Dendritic cell treated with granulocyte-macrophage colony-stimulating factor and Interleukin-4, amounts not matched to agents 40 ng/mL and 50 ng/mL, for 4 days (primary cell): ENCODE results near the gene RNF182.
A peak's percentile ranks its signal among the peaks of the same experiment; 100 is the strongest.
"Not testable (repeated sequence)": the region's sequence is repeated elsewhere in the genome, so short reads cannot be mapped to it uniquely, and the experiment has no call there.

Source experiments
- H3K27ac Mint-ChIP-seq: one replicate; pipeline ENCODE4 v1.8.0; 2022; ENCODE audit warnings: mild to moderate bottlenecking, mixed read lengths
- H3K27me3 Mint-ChIP-seq: one replicate; pipeline ENCODE4 v1.8.0; 2022; ENCODE audit warnings: mild to moderate bottlenecking, mixed read lengths
- H3K36me3 Mint-ChIP-seq: one replicate; pipeline ENCODE4 v1.8.0; 2022; ENCODE audit warnings: low read depth, mixed read lengths
- H3K4me1 Mint-ChIP-seq: one replicate; pipeline ENCODE4 v1.8.0; 2022; ENCODE audit warnings: low read depth, mixed read lengths
- H3K4me3 Mint-ChIP-seq: one replicate; pipeline ENCODE4 v1.8.0; 2022; ENCODE audit warnings: mild to moderate bottlenecking, moderate library complexity, mixed read lengths
- H3K9me3 Mint-ChIP-seq: one replicate; pipeline ENCODE4 v1.8.0; 2022; ENCODE audit warnings: mixed read lengths
- intact Hi-C: fragments of 100-400 bp; cut with micrococcal nuclease; formaldehyde crosslinking; loops from one replicate; pipeline ENCODE4 v1.15.0; 2022

Gene RNF182

GRCh38 chr6:14012313-14013030 lies 87.7 kb downstream of the RNF182 start:
- Mint-ChIP-seq H3K27ac (no peak overlapping the region), H3K36me3 (no peaks in the 10 kb centered on the region)

GRCh38 chr6:14015964-14016363 lies 91.2 kb downstream of the RNF182 start:
- H3K27ac Mint-ChIP-seq = no peak overlapping the region
- intact Hi-C loops = no loop called here
- peaks cover 13% of the 10 kb centered on the region for H3K27me3 Mint-ChIP-seq
- no peaks in the 10 kb centered on the region for H3K36me3 Mint-ChIP-seq
- H3K9me3 Mint-ChIP-seq = no peaks in the 10 kb centered on the region
- no peak overlapping the region for H3K4me3 Mint-ChIP-seq
- H3K4me1 Mint-ChIP-seq = no peaks in the 10 kb centered on the region

More at GRCh38 chr6:14012313-14013030, 87.7 kb downstream of the RNF182 start:
- Mint-ChIP-seq H3K27me3 (peaks cover 21% of the 10 kb centered on the region), H3K4me1 (no peaks in the 10 kb centered on the region), H3K4me3 (no peak overlapping the region), H3K9me3 (no peaks in the 10 kb centered on the region)
- intact Hi-C loops = no loop called here

- Mint-ChIP-seq H3K4me3 (no peak overlapping the region), H3K9me3 (no peaks in the 10 kb centered on the region), H3K4me1 (peaks cover under 1% of the 10 kb centered on the region), H3K36me3 (no peaks in the 10 kb centered on the region), H3K27me3 (peaks cover 12% of the 10 kb centered on the region), H3K27ac (no peak overlapping the region)
- intact Hi-C loops = no loop called here
Observed at GRCh38 chr6:14016432-14016831, 91.7 kb downstream of the RNF182 start.

- H3K9me3 Mint-ChIP-seq = no peaks in the 10 kb centered on the region
- no peak overlapping the region for H3K4me3 Mint-ChIP-seq
- H3K27me3 Mint-ChIP-seq = peaks cover 14% of the 10 kb centered on the region
- no peak overlapping the region for H3K27ac Mint-ChIP-seq
- intact Hi-C loops = no loop called here
- peaks cover 6% of the 10 kb centered on the region for H3K4me1 Mint-ChIP-seq
- H3K36me3 Mint-ChIP-seq = no peaks in the 10 kb centered on the region
Observed at GRCh38 chr6:14016935-14017625, 92.3 kb downstream of the RNF182 start.

- Mint-ChIP-seq H3K27ac (no peak overlapping the region), H3K9me3 (no peaks in the 10 kb centered on the region), H3K36me3 (no peaks in the 10 kb centered on the region), H3K4me3 (no peak overlapping the region), H3K27me3 (peaks cover 14% of the 10 kb centered on the region), H3K4me1 (peaks cover 6% of the 10 kb centered on the region)
- intact Hi-C loops = no loop called here
Observed at GRCh38 chr6:14017626-14018475, 93.1 kb downstream of the RNF182 start.

GRCh38 chr6:14018559-14018958 lies 93.8 kb downstream of the RNF182 start:
- H3K9me3 Mint-ChIP-seq, H3K4me3 Mint-ChIP-seq, H3K4me1 Mint-ChIP-seq, intact Hi-C loops, H3K36me3 Mint-ChIP-seq, H3K27ac Mint-ChIP-seq: not testable (repeated sequence)
- H3K27me3 Mint-ChIP-seq = peaks cover 14% of the 10 kb centered on the region

GRCh38 chr6:14020551-14020950 lies 95.8 kb downstream of the RNF182 start:
- H3K4me3 Mint-ChIP-seq = no peak overlapping the region
- H3K27me3 Mint-ChIP-seq = peaks cover 14% of the 10 kb centered on the region
- H3K36me3 Mint-ChIP-seq = no peaks in the 10 kb centered on the region
- peaks cover 19% of the 10 kb centered on the region for H3K4me1 Mint-ChIP-seq
- H3K9me3 Mint-ChIP-seq = no peaks in the 10 kb centered on the region
- intact Hi-C loops = no loop called here
- no peak overlapping the region for H3K27ac Mint-ChIP-seq

GRCh38 chr6:14021449-14021848 lies 96.7 kb downstream of the RNF182 start:
- no peak overlapping the region for H3K4me3 Mint-ChIP-seq
- H3K4me1 Mint-ChIP-seq = peaks cover 26% of the 10 kb centered on the region
- H3K27me3 Mint-ChIP-seq = peaks cover 16% of the 10 kb centered on the region
- H3K9me3 Mint-ChIP-seq = no peaks in the 10 kb centered on the region
- intact Hi-C loops = no loop called here
- H3K27ac Mint-ChIP-seq = no peak overlapping the region
- no peaks in the 10 kb centered on the region for H3K36me3 Mint-ChIP-seq

- peaks cover 20% of the 10 kb centered on the region for H3K27me3 Mint-ChIP-seq
- peaks cover 34% of the 10 kb centered on the region for H3K4me1 Mint-ChIP-seq
- no peaks in the 10 kb centered on the region for H3K9me3 Mint-ChIP-seq
- H3K27ac Mint-ChIP-seq = no peak overlapping the region
- intact Hi-C loops = no loop called here
- no peak overlapping the region for H3K4me3 Mint-ChIP-seq
- H3K36me3 Mint-ChIP-seq = no peaks in the 10 kb centered on the region
Observed at GRCh38 chr6:14022673-14023072, 97.9 kb downstream of the RNF182 start.

- no peak overlapping the region for H3K27ac Mint-ChIP-seq
- peaks cover 34% of the 10 kb centered on the region for H3K4me1 Mint-ChIP-seq
- H3K9me3 Mint-ChIP-seq = no peaks in the 10 kb centered on the region
- H3K4me3 Mint-ChIP-seq = no peak overlapping the region
- H3K27me3 Mint-ChIP-seq = peaks cover 20% of the 10 kb centered on the region
- intact Hi-C loops = no loop called here
- no peaks in the 10 kb centered on the region for H3K36me3 Mint-ChIP-seq
Observed at GRCh38 chr6:14023855-14024254, 99.1 kb downstream of the RNF182 start.

- Mint-ChIP-seq H3K27me3 (peaks cover 23% of the 10 kb centered on the region), H3K36me3 (no peaks in the 10 kb centered on the region), H3K27ac (peak overlapping the region; percentile 1), H3K4me1 (peaks cover 34% of the 10 kb centered on the region), H3K9me3 (no peaks in the 10 kb centered on the region), H3K4me3 (peak overlapping the region; percentile 1)
- intact Hi-C loops = no loop called here
Observed at GRCh38 chr6:14025160-14025559, 100.4 kb downstream of the RNF182 start.

GRCh38 chr6:14026831-14027539 lies 102.2 kb downstream of the RNF182 start:
- intact Hi-C loops = no loop called here
- no peaks in the 10 kb centered on the region for H3K36me3 Mint-ChIP-seq
- no peak overlapping the region for H3K4me3 Mint-ChIP-seq
- no peaks in the 10 kb centered on the region for H3K9me3 Mint-ChIP-seq
- no peak overlapping the region for H3K27ac Mint-ChIP-seq
- H3K27me3 Mint-ChIP-seq = peaks cover 27% of the 10 kb centered on the region
- H3K4me1 Mint-ChIP-seq = peaks cover 29% of the 10 kb centered on the region

- H3K36me3 Mint-ChIP-seq = no peaks in the 10 kb centered on the region
- no peak overlapping the region for H3K27ac Mint-ChIP-seq
- no peaks in the 10 kb centered on the region for H3K9me3 Mint-ChIP-seq
- H3K27me3 Mint-ChIP-seq = peaks cover 32% of the 10 kb centered on the region
- H3K4me3 Mint-ChIP-seq = no peak overlapping the region
- H3K4me1 Mint-ChIP-seq = peaks cover 29% of the 10 kb centered on the region
- intact Hi-C loops = no loop called here
Observed at GRCh38 chr6:14028631-14029030, 103.9 kb downstream of the RNF182 start.
